IMR-90 (cell line): ENCODE results near the gene GNG7. TPM values are rescaled to one million over a fixed set of nuclear protein-coding genes. Genes with fewer than 3 reads are reported as not detected.

Experiments used
- microRNA-seq, 2 experiments: library from miRNA; stranded (forward) in 1 of 2; unstranded in 1 of 2; fragments of 10-50 nt in 1 of 2; fragments of <30 nt in 1 of 2; gene quantifications in 1 of 2; microRNA quantifications in 1 of 2; one replicate each; pipeline versions ENCODE3 to v1.1.0; 2013 to 2020; ENCODE audit not compliant: insufficient read depth in 1 of 2, insufficient read length in 1 of 2, unreplicated experiment in 1 of 2
- polyA plus RNA-seq, 3 experiments: library from polyadenylated mRNA; depleted of rRNA; stranded (reverse); fragments of >200 nt; gene quantifications; 2 replicates each; pipeline ENCODE4 v1.2.3, GENCODE V29; 2012; ENCODE audit warnings: low replicate concordance in 1 of 3
- small RNA-seq, 5 experiments: library from RNA; depleted of rRNA; stranded (forward); fragments of <200 nt; gene quantifications; one replicate each; pipeline ENCODE3, GENCODE V24; 2012
- total RNA-seq: library from RNA; depleted of rRNA; stranded (reverse); fragments of >200 nt; gene quantifications from 2 replicates; pipeline ENCODE4 v1.2.3, GENCODE V29; 2012; rRNA removed

GNG7 gene
- total and polyA plus RNA-seq, 2 of the 4 experiments (the other 2 are of a cell fraction) = under 0.01 to 0.21 TPM

Small RNAs within 50 kb of the gene (microRNA-seq; reads per million reads assigned to microRNA genes)
- gene MIR7850 (ENCODE audit: insufficient read depth in 1 of 2, insufficient read length in 1 of 2, unreplicated experiment in 1 of 2) (0 reads per million in 2 experiments), gene RN7SL121P (ENCODE audit: insufficient read depth, insufficient read length) (not detected), gene RNU6-993P (ENCODE audit: insufficient read depth, insufficient read length) (not detected)

Small RNAs within 50 kb of the gene (small RNA-seq; reads per million reads assigned to genes)
- gene MIR7850 (0 reads per million in 5 experiments), gene RN7SL121P (0 reads per million in 5 experiments), gene RNU6-993P (0 reads per million in 5 experiments)

Other genes with a start within 250 kb of the GNG7 start
- gene LMNB2, start 245.7 kb downstream of the GNG7 start, total RNA-seq = 104 and 108 TPM in 2 replicates
- gene LMNB2, start 245.7 kb downstream of the GNG7 start, polyA plus RNA-seq (2012; rRNA removed) = 106 and 117 TPM in 2 replicates
- gene GADD45B, start 226.6 kb downstream of the GNG7 start, total RNA-seq = 28.1 and 30.1 TPM in 2 replicates
- 84.0 and 106 TPM in 2 replicates for gene GADD45B, start 226.6 kb downstream of the GNG7 start, polyA plus RNA-seq (2012; rRNA removed)
- gene DIRAS1, start 18.7 kb upstream of the GNG7 start, total RNA-seq = 1.4 and 2.5 TPM in 2 replicates
- 10.3 and 14.0 TPM in 2 replicates for gene DIRAS1, start 18.7 kb upstream of the GNG7 start, polyA plus RNA-seq (2012; rRNA removed)
- gene SLC39A3, start 37.3 kb upstream of the GNG7 start, total RNA-seq = 12.4 and 12.8 TPM in 2 replicates
- 38.2 and 45.1 TPM in 2 replicates for gene SLC39A3, start 37.3 kb upstream of the GNG7 start, polyA plus RNA-seq (2012; rRNA removed)
- 17.4 and 20.6 TPM in 2 replicates for gene SGTA, start 80.6 kb upstream of the GNG7 start, total RNA-seq
- gene SGTA, start 80.6 kb upstream of the GNG7 start, polyA plus RNA-seq (2012; rRNA removed) = 72.9 and 89.7 TPM in 2 replicates
- gene THOP1, start 82.8 kb upstream of the GNG7 start, total RNA-seq = 57.5 and 62.8 TPM in 2 replicates
- gene THOP1, start 82.8 kb upstream of the GNG7 start, polyA plus RNA-seq (2012; rRNA removed) = 91.9 and 110 TPM in 2 replicates
- 1.9 and 3.0 TPM in 2 replicates for gene ZNF554, start 117.2 kb upstream of the GNG7 start, total RNA-seq
- gene ZNF554, start 117.2 kb upstream of the GNG7 start, polyA plus RNA-seq (2012; rRNA removed) = 1.2 and 1.5 TPM in 2 replicates
- 6.4 and 9.7 TPM in 2 replicates for gene ZNF555, start 138.8 kb upstream of the GNG7 start, total RNA-seq
- gene ZNF555, start 138.8 kb upstream of the GNG7 start, polyA plus RNA-seq (2012; rRNA removed) = 1.6 and 2.8 TPM in 2 replicates
- not detected in 2 replicates for gene ZNF556, start 164.6 kb upstream of the GNG7 start, total RNA-seq
- not detected in 2 replicates for gene ZNF556, start 164.6 kb upstream of the GNG7 start, polyA plus RNA-seq (2012; rRNA removed)
- gene ZNF57, start 198.2 kb upstream of the GNG7 start, total RNA-seq = 6.1 and 8.6 TPM in 2 replicates
- gene ZNF57, start 198.2 kb upstream of the GNG7 start, polyA plus RNA-seq (2012; rRNA removed) = 1.6 and 2.2 TPM in 2 replicates
- gene ZNF77, start 242.3 kb upstream of the GNG7 start, total RNA-seq = 5.3 and 6.5 TPM in 2 replicates
- gene ZNF77, start 242.3 kb upstream of the GNG7 start, polyA plus RNA-seq (2012; rRNA removed) = 3.6 and 3.9 TPM in 2 replicates